ENCODE data around the gene POLRMT. TPM values are rescaled to one million over a fixed set of nuclear protein-coding genes. Genes with fewer than 3 reads are reported as not detected.

POLRMT gene
- total RNA-seq, 1 experiment from 2014 or later = 51.4 TPM

DNA sequence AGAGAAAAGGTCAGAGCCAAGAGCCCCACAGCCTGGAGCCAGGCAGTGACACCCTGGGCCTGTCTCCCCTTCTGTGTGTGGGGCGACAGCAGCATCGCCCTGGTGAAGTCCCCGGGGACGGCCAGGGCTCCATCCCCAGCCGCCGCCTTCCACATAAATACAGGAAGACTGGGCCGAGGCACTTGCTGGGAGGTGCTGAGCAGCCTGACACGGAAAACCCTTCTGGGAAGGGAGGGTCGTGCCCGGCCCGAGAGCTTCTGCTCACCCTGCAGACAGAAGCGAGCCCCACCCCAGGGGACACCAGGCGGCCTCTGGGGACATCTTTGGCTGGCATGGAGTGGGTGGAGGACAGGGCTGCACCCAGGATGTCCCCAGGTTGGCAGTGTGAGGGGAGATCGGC is 11.5 kb upstream of the POLRMT start:
- CTCF ChIA-PET = no interaction called here
- peaks cover 2% of the 10 kb centered on the region for H3K27me3 Mint-ChIP-seq (ENCODE audit: unreplicated experiment)
- no peaks in the 10 kb centered on the region for H3K9me3 Mint-ChIP-seq (ENCODE audit: low read depth, unreplicated experiment)
- H3K4me1 Mint-ChIP-seq (ENCODE audit: low read depth, unreplicated experiment) = no peaks in the 10 kb centered on the region
- DNase-seq = no peak
- TF ChIP-seq CTCF (IDR thresholded peaks at IDR 0.05; ENCODE audit: unreplicated experiment) = no peak
- intact Hi-C loops (cut with micrococcal nuclease; ENCODE audit: unreplicated experiment) = no loop called here
- H3K36me3 Mint-ChIP-seq (ENCODE audit: insufficient read depth, unreplicated experiment) = peaks cover 14% of the 10 kb centered on the region
- no TSS peak for BruUV-seq (replicated peaks)
- no peak overlapping the region for H3K4me3 Mint-ChIP-seq (ENCODE audit: low read depth, unreplicated experiment)
- no peak overlapping the region for H3K27ac Mint-ChIP-seq (ENCODE audit: unreplicated experiment)

DNA sequence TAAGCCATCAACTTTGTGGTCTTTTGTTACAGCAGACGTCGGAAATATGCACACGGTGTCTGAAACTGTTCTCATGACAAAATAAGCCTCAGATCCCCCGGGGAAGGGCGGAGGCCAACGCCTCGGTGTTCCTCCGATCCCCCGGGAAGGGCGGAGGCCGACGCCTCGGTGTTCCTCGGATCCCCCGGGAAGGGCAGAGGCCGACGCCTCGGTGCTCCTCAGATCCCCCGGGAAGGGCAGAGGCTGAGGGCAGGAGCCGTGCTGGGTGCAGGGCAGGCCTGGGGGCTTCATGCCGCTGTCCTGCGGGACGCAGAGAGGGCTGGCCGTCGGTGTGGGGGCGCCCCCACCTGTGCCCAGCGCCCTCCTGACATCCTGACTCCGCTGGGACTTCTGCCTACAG is 11.0 kb upstream of the POLRMT start:
- intact Hi-C loops (cut with micrococcal nuclease; ENCODE audit: unreplicated experiment) = no loop called here
- no TSS peak for BruUV-seq (replicated peaks)
- no peak for DNase-seq
- no peak for TF ChIP-seq CTCF (IDR thresholded peaks at IDR 0.05; ENCODE audit: unreplicated experiment)
- peaks cover 6% of the 10 kb centered on the region for H3K27me3 Mint-ChIP-seq (ENCODE audit: unreplicated experiment)
- peaks cover 4% of the 10 kb centered on the region for H3K4me1 Mint-ChIP-seq (ENCODE audit: low read depth, unreplicated experiment)
- no peak overlapping the region for H3K4me3 Mint-ChIP-seq (ENCODE audit: low read depth, unreplicated experiment)
- CTCF ChIA-PET = no interaction called here
- no peak overlapping the region for H3K27ac Mint-ChIP-seq (ENCODE audit: unreplicated experiment)
- no peaks in the 10 kb centered on the region for H3K9me3 Mint-ChIP-seq (ENCODE audit: low read depth, unreplicated experiment)
- peaks cover 17% of the 10 kb centered on the region for H3K36me3 Mint-ChIP-seq (ENCODE audit: insufficient read depth, unreplicated experiment)

DNA sequence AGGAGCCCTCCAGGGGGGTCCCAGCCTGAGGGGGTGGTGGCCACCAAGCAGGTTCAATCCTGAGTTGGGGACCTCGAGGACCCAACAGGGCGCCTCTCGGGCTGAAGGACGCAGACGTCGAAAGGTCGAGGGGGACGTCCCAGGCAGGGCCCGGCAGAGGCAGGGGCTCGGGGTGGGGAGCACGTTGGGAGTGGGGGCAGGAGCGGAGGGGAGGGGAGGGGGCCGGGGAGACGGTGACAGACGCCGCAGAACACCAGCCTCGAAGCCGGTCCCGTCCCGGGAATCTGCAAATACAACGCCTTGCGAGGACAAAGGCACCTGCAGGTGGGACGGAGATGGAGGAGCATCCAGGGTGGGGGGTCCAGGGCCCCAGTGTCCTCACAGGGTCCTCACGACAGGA is 10.4 kb upstream of the POLRMT start:
- no peak for TF ChIP-seq CTCF (IDR thresholded peaks at IDR 0.05; ENCODE audit: unreplicated experiment)
- H3K9me3 Mint-ChIP-seq (ENCODE audit: low read depth, unreplicated experiment) = no peaks in the 10 kb centered on the region
- H3K4me1 Mint-ChIP-seq (ENCODE audit: low read depth, unreplicated experiment) = peaks cover 10% of the 10 kb centered on the region
- CTCF ChIA-PET = no interaction called here
- H3K27ac Mint-ChIP-seq (ENCODE audit: unreplicated experiment) = no peak overlapping the region
- DNase-seq = no peak
- H3K27me3 Mint-ChIP-seq (ENCODE audit: unreplicated experiment) = peaks cover 12% of the 10 kb centered on the region
- BruUV-seq (replicated peaks) = no TSS peak
- intact Hi-C loops (cut with micrococcal nuclease; ENCODE audit: unreplicated experiment) = no loop called here
- peaks cover 23% of the 10 kb centered on the region for H3K36me3 Mint-ChIP-seq (ENCODE audit: insufficient read depth, unreplicated experiment)
- H3K4me3 Mint-ChIP-seq (ENCODE audit: low read depth, unreplicated experiment) = no peak overlapping the region

DNA sequence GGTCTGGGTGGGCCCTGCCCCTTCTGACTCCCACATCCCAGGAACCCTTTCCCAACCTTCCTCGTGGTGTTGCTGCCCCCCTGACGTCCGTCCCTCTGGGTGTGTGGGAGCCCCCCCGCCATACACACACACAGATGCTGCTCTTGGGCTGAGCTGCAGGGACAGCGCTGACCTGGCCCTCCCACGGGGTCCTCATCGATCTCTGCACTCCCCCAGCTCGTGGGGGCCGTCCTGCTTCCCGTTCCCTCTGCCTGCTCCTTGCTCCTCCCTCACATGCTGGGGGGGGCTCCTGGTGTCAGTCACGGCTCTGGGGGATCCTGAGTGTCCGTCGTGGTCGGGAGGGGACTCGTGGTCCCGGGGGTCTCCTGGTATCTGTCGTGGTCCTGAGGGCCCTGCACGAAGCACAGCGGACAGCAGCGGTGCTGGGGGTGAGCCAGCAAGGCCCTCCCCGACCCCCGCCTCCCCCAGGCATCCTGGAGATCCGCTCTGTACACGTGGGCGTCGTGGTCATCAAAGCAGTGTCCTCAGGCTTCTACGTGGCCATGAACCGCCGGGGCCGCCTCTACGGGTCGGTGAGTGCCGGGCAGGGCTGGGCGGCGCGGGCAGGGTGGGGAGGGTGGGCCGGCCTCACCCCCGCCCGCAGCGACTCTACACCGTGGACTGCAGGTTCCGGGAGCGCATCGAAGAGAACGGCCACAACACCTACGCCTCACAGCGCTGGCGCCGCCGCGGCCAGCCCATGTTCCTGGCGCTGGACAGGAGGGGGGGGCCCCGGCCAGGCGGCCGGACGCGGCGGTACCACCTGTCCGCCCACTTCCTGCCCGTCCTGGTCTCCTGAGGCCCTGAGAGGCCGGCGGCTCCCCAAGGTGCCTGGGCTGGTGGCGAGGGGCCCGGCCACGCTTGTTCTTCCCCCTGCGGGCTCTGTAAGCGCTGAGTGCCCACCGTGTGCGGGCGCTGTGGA is 9.7 kb upstream of the POLRMT start:
- H3K27ac Mint-ChIP-seq (ENCODE audit: unreplicated experiment) = no peak overlapping the region
- CTCF ChIA-PET = no interaction called here
- no peak for TF ChIP-seq CTCF (IDR thresholded peaks at IDR 0.05; ENCODE audit: unreplicated experiment)
- H3K27me3 Mint-ChIP-seq (ENCODE audit: unreplicated experiment) = peaks cover 12% of the 10 kb centered on the region
- H3K4me3 Mint-ChIP-seq (ENCODE audit: low read depth, unreplicated experiment) = no peak overlapping the region
- H3K9me3 Mint-ChIP-seq (ENCODE audit: low read depth, unreplicated experiment) = no peaks in the 10 kb centered on the region
- intact Hi-C loops (cut with micrococcal nuclease; ENCODE audit: unreplicated experiment) = no loop called here
- no peak for DNase-seq
- peaks cover 10% of the 10 kb centered on the region for H3K4me1 Mint-ChIP-seq (ENCODE audit: low read depth, unreplicated experiment)
- no TSS peak for BruUV-seq (replicated peaks)
- peaks cover 25% of the 10 kb centered on the region for H3K36me3 Mint-ChIP-seq (ENCODE audit: insufficient read depth, unreplicated experiment)

Measured in Calu3 (cell line).